Right lobe of liver (tissue), 6 donors: ENCODE data around the gene ADIG. TPM values are rescaled to one million over a fixed set of nuclear protein-coding genes. Genes with fewer than 3 reads are reported as not detected.
A peak's percentile ranks its signal among the peaks of the same experiment; 100 is the strongest.

Source experiments
- ATAC-seq, 4 donors: fragments of 200-7000 bp; cut with Tn5 transposase; one replicate each; pipeline ENCODE4 v1.9.1; 2020; ENCODE audit warnings: mild to moderate bottlenecking in 4 of 4, moderate library complexity in 4 of 4
- DNase-seq, 3 donors: peaks; one replicate each; pipeline ENCODE4 v3.0.0-alpha.2; 2020
- H3K27ac ChIP-seq, 3 donors: fragments of 200-600 bp; one replicate each; pipeline ENCODE4 v1.8.0; 2022
- H3K27me3 ChIP-seq, 2 donors: fragments of 200-600 bp; one replicate each; pipeline ENCODE4 v1.8.0; 2022
- H3K36me3 ChIP-seq, 4 donors: fragments of 200-600 bp; sonication (generic) in 1 of 4; one replicate each; pipeline versions ENCODE4 v1.5.1 to v1.8.0; 2017 to 2022; ENCODE audit warnings: control low read depth in 1 of 4
- H3K4me1 ChIP-seq, 4 donors: fragments of 200-600 bp; sonication (generic) in 1 of 4; one replicate each; pipeline versions ENCODE4 v1.5.1 to v1.8.0; 2017 to 2022; ENCODE audit warnings: control low read depth in 1 of 4
- H3K4me3 ChIP-seq, 3 donors: fragments of 200-600 bp; one replicate each; pipeline ENCODE4 v1.8.0; 2022
- H3K9me3 ChIP-seq, 4 donors: fragments of 200-600 bp; sonication (generic) in 1 of 4; one replicate each; pipeline versions ENCODE4 v1.5.1 to v1.8.0; 2017 to 2022; ENCODE audit warnings: control low read depth in 1 of 4
- POLR2A ChIP-seq: fragments of 450-650 bp; IDR thresholded peaks from one replicate; pipeline ENCODE4 v1.6.1; 2017; ENCODE audit warnings: antibody characterized with exemption, mild to moderate bottlenecking
- WGBS: methylation state at CpG from one replicate; pipeline ENCODE4 v1.1.6; 2018; ENCODE audit warnings: low coverage, low lambda C conversion rate; ENCODE audit not compliant: insufficient coverage; ENCODE audit errors: missing lambda C conversion rate; 5-methylcytosine and 5-hydroxymethylcytosine counted together
- intact Hi-C, 2 donors: fragments of 100-400 bp; cut with DNase I; formaldehyde crosslinking; loops; one replicate each; pipeline versions ENCODE4 v1.11.2 to v1.14.1; 2022
- total RNA-seq, 6 experiments: library from RNA; depleted of rRNA in 2 of 6; stranded (reverse); fragments of >200 nt in 2 of 6; fragmentation: NEBNext Ultra II Directional in 3 of 6; extraction: Animal tissue kit (Norgen Biotek cat#: 25700) in 3 of 6; gene quantifications; one replicate each; pipeline versions ENCODE4 v1.1.0 to v1.2.4, GENCODE V29; 2016 to 2023
- TF ChIP-seq, protein P1 (sequence below), 4 donors: fragments of 200-600 bp in 3 of 4; fragments of 450-650 bp in 1 of 4; IDR thresholded peaks; one replicate each; pipeline versions ENCODE4 v1.5.1 to v1.8.0; 2016 to 2022; ENCODE audit warnings: antibody characterized with exemption in 4 of 4, mild to moderate bottlenecking in 2 of 4
- donor health status: DM: no; HTN: yes; CAD: no.
- donor health status: DM: no; HTN: no; CAD: no.
- donor health status: DM: no; HTN: no; CAD: no.
- donor health status: DM: no; HTN: yes; CAD: no.
- donor health status: DM: no; HTN: yes; CAD: no.

Gene ADIG
- total RNA-seq, 6 experiments from 2014 or later, result not detected

DNA sequence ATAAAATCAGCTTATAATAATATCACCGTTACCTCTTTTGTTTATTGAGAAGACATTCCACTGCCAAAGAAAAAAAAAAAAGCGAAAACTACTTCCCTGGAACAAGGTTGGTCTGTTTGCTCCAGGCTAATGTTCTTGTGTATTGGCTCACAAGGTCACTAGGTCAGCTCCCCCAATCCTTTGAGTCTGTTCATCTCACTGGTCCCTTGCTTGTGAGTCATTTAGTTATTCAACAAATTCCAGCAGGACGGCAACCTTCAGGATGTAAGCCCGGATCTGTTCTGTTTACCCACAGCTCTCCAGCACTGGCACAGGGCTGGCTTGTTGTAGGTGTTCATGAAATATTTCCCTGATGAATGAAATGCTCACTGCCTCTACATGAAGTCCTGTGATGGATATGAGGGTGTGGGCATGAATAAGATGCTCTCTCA, 23.9 kb downstream of the ADIG start:
- peak in 1 of 4 donors; percentile 90 for ATAC-seq
- no peaks in the 10 kb centered on the region for H3K27me3 ChIP-seq
- H3K36me3 ChIP-seq, result no peaks in the 10 kb centered on the region
- TF ChIP-seq POLR2A, result no peak
- TF ChIP-seq, protein P1, sequence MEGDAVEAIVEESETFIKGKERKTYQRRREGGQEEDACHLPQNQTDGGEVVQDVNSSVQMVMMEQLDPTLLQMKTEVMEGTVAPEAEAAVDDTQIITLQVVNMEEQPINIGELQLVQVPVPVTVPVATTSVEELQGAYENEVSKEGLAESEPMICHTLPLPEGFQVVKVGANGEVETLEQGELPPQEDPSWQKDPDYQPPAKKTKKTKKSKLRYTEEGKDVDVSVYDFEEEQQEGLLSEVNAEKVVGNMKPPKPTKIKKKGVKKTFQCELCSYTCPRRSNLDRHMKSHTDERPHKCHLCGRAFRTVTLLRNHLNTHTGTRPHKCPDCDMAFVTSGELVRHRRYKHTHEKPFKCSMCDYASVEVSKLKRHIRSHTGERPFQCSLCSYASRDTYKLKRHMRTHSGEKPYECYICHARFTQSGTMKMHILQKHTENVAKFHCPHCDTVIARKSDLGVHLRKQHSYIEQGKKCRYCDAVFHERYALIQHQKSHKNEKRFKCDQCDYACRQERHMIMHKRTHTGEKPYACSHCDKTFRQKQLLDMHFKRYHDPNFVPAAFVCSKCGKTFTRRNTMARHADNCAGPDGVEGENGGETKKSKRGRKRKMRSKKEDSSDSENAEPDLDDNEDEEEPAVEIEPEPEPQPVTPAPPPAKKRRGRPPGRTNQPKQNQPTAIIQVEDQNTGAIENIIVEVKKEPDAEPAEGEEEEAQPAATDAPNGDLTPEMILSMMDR (IDR thresholded peaks at IDR 0.05), result no peak
- no peaks in the 10 kb centered on the region for H3K4me1 ChIP-seq
- WGBS, result 25% methylated on average over 4 of the region's 4 CpGs
- no peak for DNase-seq
- H3K4me3 ChIP-seq, result no peak overlapping the region
- H3K27ac ChIP-seq, result no peak overlapping the region
- intact Hi-C loops, result no loop called here
- no peaks in the 10 kb centered on the region for H3K9me3 ChIP-seq

DNA sequence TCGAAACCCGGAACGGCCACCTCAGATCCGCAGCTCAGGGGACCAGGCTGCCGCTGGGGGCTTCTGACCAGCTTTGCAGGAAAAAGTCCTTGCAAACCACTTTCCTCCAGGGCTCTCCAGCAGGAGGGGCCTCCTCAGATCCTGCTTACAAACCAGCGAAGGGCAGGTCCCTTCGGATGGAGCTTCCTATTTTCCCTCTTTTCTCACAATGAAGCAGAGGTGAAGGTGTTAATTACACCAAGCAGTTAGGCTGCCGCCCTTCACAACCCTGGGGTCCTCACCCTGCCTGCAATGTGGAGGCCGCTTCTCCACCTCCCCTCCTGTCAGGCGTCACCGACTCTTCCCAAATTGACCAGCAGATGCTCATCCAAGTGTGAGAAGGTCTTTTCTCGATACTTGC, 26.4 kb downstream of the ADIG start:
- H3K27me3 ChIP-seq, result no peaks in the 10 kb centered on the region
- intact Hi-C loops, result no loop called here
- H3K27ac ChIP-seq, result no peak overlapping the region
- H3K4me3 ChIP-seq, result no peak overlapping the region
- DNase-seq, result no peak
- H3K36me3 ChIP-seq, result no peaks in the 10 kb centered on the region
- 47% methylated on average over 12 of the region's 12 CpGs for WGBS
- ATAC-seq, result no peak
- H3K9me3 ChIP-seq, result no peaks in the 10 kb centered on the region
- no peaks in the 10 kb centered on the region for H3K4me1 ChIP-seq
- no peak for TF ChIP-seq POLR2A
- TF ChIP-seq, protein P1 (IDR thresholded peaks at IDR 0.05), result no peak

DNA sequence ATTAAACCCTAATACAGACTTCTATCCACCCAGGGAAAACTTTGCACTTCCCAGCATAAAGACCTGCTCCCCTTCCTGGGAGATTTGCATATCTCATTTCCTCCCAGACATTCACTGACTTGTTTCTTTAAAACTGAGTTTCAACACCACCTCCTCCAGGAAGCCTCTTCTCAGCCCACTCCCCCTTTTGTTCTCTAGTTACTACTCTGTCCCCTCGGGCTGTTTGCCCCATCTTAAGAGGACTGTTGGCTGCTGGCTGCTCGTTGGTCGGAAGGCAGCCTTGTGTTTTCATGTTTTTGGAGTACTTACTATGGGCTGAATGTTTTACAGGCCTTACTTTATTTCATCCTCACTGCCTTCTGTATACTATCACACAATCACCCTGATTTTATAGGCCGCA, 27.2 kb downstream of the ADIG start:
- no peak for ATAC-seq
- intact Hi-C loops, result no loop called here
- no peaks in the 10 kb centered on the region for H3K9me3 ChIP-seq
- no peak overlapping the region for H3K27ac ChIP-seq
- H3K4me3 ChIP-seq, result no peak overlapping the region
- H3K27me3 ChIP-seq, result no peaks in the 10 kb centered on the region
- no peaks in the 10 kb centered on the region for H3K36me3 ChIP-seq
- no peak for DNase-seq
- 65% methylated on average over 4 of the region's 4 CpGs for WGBS
- no peak for TF ChIP-seq POLR2A
- TF ChIP-seq, protein P1 (IDR thresholded peaks at IDR 0.05), result no peak
- no peaks in the 10 kb centered on the region for H3K4me1 ChIP-seq

DNA sequence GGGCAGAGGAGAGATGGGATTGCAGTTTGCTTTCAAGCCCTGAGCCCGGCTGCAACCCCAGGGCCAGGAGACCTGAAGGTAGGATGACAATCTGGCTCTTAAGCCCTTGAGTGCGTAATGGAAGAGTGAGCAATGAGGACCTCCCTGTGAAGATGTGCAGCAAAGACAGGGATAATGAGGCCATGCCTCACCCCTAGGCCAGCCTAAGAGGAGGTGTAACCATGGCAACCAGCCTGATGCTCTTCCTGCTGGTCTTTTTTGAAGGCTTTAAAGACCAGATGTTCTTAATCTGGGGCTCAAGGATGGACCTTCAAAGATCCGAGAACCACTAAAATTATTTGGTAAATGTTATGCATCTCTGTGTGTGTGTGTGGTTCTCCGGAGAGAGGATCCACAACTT, 28.8 kb downstream of the ADIG start:
- DNase-seq, result no peak
- no peaks in the 10 kb centered on the region for H3K36me3 ChIP-seq
- H3K9me3 ChIP-seq, result no peaks in the 10 kb centered on the region
- intact Hi-C loops, result no loop called here
- no peak overlapping the region for H3K27ac ChIP-seq
- no peak for ATAC-seq
- H3K27me3 ChIP-seq, result no peaks in the 10 kb centered on the region
- no peak overlapping the region for H3K4me3 ChIP-seq
- TF ChIP-seq, protein P1 (IDR thresholded peaks at IDR 0.05), result no peak
- no peak for TF ChIP-seq POLR2A
- 70% methylated on average over 3 of the region's 4 CpGs for WGBS
- no peaks in the 10 kb centered on the region for H3K4me1 ChIP-seq

DNA sequence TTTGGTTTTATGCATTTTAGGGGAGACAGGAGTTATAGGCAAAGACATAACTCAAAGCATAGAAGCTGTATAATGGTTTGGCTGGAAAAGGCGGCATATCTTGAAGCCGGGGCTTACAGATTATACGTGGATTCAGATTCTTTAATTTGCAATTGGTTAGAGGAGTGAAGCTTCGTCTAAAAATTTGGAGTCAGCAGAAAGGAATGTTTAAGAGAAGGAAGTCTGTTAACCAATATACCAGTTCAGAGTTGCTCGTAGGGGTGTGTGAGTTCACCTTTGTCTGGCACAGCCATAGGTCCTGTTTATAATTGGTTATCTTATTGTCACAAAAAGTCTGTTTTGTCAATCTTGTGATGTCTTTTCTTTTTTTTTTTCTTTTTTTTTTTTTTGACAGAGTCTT, 29.5 kb downstream of the ADIG start:
- WGBS, result 65% methylated on average over 5 of the region's 5 CpGs
- no peaks in the 10 kb centered on the region for H3K4me1 ChIP-seq
- intact Hi-C loops, result no loop called here
- TF ChIP-seq POLR2A, result no peak
- TF ChIP-seq, protein P1 (IDR thresholded peaks at IDR 0.05), result no peak
- no peak overlapping the region for H3K4me3 ChIP-seq
- H3K36me3 ChIP-seq, result no peaks in the 10 kb centered on the region
- no peak overlapping the region for H3K27ac ChIP-seq
- DNase-seq (no peak), ATAC-seq (no peak)
- H3K27me3 ChIP-seq, result no peaks in the 10 kb centered on the region
- H3K9me3 ChIP-seq, result no peaks in the 10 kb centered on the region
